ENCODE data around the gene FAM185A. TPM values are rescaled to one million over a fixed set of nuclear protein-coding genes. Genes with fewer than 3 reads are reported as not detected.
"Not testable (repeated sequence)": the region's sequence is repeated elsewhere in the genome, so short reads cannot be mapped to it uniquely, and the experiment has no call there.

Gene FAM185A
- total and polyA plus RNA-seq, 8 donors, result 5.3 to 35.0 (median 10.3) TPM

DNA sequence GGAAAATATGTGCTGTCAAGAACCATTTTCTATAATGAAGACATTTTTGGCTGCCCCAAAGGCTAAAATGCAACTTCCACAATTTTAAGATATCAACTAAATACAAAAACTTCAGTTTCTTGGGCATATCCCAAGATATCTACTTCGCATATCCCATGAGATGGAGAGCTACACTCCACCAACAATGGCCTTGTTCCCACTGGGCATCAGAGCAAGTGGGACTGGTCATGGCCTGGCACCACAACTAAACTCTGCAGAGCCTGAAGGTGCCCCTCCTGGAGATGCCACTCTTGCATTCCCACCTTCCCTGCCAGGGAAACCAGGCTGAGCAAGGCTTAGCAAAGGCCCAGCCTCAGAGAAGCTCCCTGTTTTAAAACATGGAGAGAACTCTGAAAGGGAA, 88.2 kb downstream of the FAM185A start:
- TF ChIP-seq EP300 (IDR thresholded peaks at IDR 0.05), result no peak
- no peak for TF ChIP-seq POLR2AphosphoS5 (IDR thresholded peaks at IDR 0.05)
- TF ChIP-seq, protein P1, sequence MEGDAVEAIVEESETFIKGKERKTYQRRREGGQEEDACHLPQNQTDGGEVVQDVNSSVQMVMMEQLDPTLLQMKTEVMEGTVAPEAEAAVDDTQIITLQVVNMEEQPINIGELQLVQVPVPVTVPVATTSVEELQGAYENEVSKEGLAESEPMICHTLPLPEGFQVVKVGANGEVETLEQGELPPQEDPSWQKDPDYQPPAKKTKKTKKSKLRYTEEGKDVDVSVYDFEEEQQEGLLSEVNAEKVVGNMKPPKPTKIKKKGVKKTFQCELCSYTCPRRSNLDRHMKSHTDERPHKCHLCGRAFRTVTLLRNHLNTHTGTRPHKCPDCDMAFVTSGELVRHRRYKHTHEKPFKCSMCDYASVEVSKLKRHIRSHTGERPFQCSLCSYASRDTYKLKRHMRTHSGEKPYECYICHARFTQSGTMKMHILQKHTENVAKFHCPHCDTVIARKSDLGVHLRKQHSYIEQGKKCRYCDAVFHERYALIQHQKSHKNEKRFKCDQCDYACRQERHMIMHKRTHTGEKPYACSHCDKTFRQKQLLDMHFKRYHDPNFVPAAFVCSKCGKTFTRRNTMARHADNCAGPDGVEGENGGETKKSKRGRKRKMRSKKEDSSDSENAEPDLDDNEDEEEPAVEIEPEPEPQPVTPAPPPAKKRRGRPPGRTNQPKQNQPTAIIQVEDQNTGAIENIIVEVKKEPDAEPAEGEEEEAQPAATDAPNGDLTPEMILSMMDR (IDR thresholded peaks at IDR 0.05), result no peak
- TF ChIP-seq POLR2A (IDR thresholded peaks at IDR 0.05), result no peak
- Histone ChIP-seq H3K27ac (no peak overlapping the region), H3K27me3 (no peaks in the 10 kb centered on the region), H3K4me1 (peaks cover 0 to 18% (median 8%) of the 10 kb centered on the region in 4 donors), H3K9me3 (no peaks in the 10 kb centered on the region), H3K4me3 (no peak overlapping the region), H3K36me3 (no peaks in the 10 kb centered on the region)
- intact Hi-C loops (cut with DNase I; ENCODE audit: low total_unique reads), result no loop called here
- peak in 1 of 2 donors; percentile 20 for DNase-seq
- 97 to 100% (median 100%) methylated on average over 1 of the region's 1 CpG for WGBS, 5 donors

DNA sequence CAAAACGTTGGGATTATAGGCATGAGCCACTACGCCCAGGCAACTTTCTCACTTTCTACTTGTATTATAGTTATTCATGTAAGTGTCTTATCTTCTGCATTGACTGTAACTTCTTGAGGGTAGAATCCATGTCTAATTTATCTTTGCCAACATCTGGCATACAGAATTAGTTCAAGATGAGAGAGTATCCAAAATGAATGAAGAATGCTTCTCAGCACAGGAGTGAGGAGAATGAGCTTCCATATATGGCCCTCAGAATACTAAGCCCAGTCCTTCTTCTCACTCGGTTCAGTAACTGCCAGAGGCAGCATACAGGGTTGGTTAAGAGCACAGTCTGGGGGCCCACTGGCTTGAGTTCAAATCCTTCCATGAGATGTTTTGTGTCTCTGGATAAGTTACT, 89.0 kb downstream of the FAM185A start:
- Histone ChIP-seq H3K9me3 (no peaks in the 10 kb centered on the region), H3K4me3 (no peak overlapping the region), H3K27ac (no peak overlapping the region), H3K4me1 (peaks cover 0 to 22% (median 10%) of the 10 kb centered on the region in 4 donors), H3K36me3 (no peaks in the 10 kb centered on the region), H3K27me3 (no peaks in the 10 kb centered on the region)
- intact Hi-C loops (cut with DNase I; ENCODE audit: low total_unique reads), result no loop called here
- WGBS, 5 donors, result 77 to 92% (median 89%) methylated on average over 3 of the region's 3 CpGs
- no peak for DNase-seq
- no peak for TF ChIP-seq POLR2AphosphoS5 (IDR thresholded peaks at IDR 0.05)
- TF ChIP-seq, protein P1 (IDR thresholded peaks at IDR 0.05), result no peak
- no peak for TF ChIP-seq POLR2A (IDR thresholded peaks at IDR 0.05)
- no peak for TF ChIP-seq EP300 (IDR thresholded peaks at IDR 0.05)

DNA sequence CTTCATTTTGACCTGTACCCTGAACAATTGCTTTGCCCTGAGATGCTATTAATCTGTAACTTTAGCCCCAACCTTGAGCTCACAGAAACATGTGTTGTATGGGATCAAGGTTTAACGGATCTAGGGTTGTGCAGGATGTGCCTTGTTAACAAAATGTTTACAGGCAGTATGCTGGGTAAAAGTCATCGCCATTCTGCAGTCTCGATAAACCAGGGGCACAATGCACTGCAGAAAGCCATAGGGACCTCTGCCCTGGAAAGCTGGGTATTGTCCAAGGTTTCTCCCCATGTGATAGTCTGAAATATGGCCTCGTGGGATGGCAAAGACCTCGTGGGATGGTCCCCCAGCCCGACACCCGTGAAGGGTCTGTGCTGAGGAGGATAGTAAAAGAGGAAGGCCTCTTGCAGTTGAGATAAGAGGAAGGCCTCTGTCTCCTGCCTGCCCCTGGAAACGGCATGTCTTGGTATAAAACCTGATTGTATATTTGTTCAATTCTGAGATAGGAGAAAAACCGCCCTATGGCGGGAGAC, 89.8 kb downstream of the FAM185A start:
- H3K27ac ChIP-seq; H3K9me3 ChIP-seq; H3K4me3 ChIP-seq; DNase-seq; H3K36me3 ChIP-seq; intact Hi-C loops (cut with DNase I; ENCODE audit: low total_unique reads); H3K27me3 ChIP-seq: not testable (repeated sequence)
- H3K4me1 ChIP-seq, result peaks cover 0 to 22% (median 10%) of the 10 kb centered on the region in 4 donors
- WGBS, 5 donors, result 83 to 92% (median 88%) methylated on average over 10 of the region's 10 CpGs

DNA sequence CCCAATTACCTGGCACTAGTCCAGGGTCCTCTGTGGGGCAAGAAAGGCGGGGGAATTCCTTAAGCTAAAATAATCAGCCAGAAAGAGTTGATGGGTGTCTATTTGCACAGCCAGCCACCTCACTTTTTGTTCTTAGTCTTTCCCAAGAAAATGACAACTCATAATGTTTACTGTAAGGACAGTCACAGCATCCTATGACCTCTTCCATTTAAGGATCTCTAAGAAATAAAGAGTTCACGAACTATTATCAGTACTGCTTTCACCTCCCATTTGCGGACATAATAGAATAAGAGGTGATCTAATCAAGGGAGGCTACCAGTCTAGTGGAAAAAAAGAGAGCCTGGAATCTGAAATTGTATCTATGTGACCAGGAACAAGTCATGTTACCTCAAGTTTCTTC, 91.6 kb downstream of the FAM185A start:
- Histone ChIP-seq H3K4me3 (no peak overlapping the region), H3K9me3 (no peaks in the 10 kb centered on the region), H3K27ac (no peak overlapping the region), H3K27me3 (no peaks in the 10 kb centered on the region), H3K36me3 (no peaks in the 10 kb centered on the region), H3K4me1 (peaks cover 0 to 22% (median 10%) of the 10 kb centered on the region in 4 donors)
- intact Hi-C loops (cut with DNase I; ENCODE audit: low total_unique reads), result no loop called here
- no peak for TF ChIP-seq POLR2AphosphoS5 (IDR thresholded peaks at IDR 0.05)
- TF ChIP-seq, protein P1 (IDR thresholded peaks at IDR 0.05), result no peak
- TF ChIP-seq EP300 (IDR thresholded peaks at IDR 0.05), result no peak
- no peak for TF ChIP-seq POLR2A (IDR thresholded peaks at IDR 0.05)
- WGBS, 5 donors, result 87 to 93% (median 89%) methylated on average over 3 of the region's 3 CpGs
- DNase-seq, result no peak

DNA sequence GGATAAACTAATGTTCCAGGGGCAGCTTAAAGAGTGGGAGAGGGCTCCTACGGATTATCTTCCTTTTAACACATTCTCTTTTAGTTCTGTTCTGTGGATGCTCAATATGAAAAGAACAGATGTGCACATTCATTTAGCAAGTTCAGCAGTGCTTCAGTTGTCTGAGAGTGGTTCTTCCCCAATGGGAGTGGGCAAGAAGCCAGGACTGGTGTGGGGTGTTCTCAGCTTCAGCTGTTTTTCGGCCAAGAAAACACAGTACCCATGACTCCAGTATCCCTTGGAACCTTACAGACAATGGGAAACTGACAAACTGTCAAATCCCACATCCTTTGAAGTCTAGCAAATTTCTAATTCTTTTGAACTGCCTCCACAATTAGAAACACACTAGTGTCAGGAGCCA, 92.5 kb downstream of the FAM185A start:
- no peaks in the 10 kb centered on the region for H3K36me3 ChIP-seq

More for the DNA sequence above, 92.5 kb downstream of the FAM185A start:
- no peak overlapping the region for H3K27ac ChIP-seq
- no peaks in the 10 kb centered on the region for H3K27me3 ChIP-seq
- TF ChIP-seq, protein P1 (IDR thresholded peaks at IDR 0.05), result no peak
- no peak for TF ChIP-seq POLR2AphosphoS5 (IDR thresholded peaks at IDR 0.05)
- intact Hi-C loops (cut with DNase I; ENCODE audit: low total_unique reads), result no loop called here
- H3K4me3 ChIP-seq, result no peak overlapping the region
- H3K9me3 ChIP-seq, result no peaks in the 10 kb centered on the region
- whole genome bisulfite sequencing, 5 donors, result 74 to 92% (median 78%) methylated on average over 2 of the region's 2 CpGs
- DNase-seq, result peak in 1 of 2 donors; percentile 55
- H3K4me1 ChIP-seq, result peaks cover 0 to 20% (median 9%) of the 10 kb centered on the region in 4 donors

Measured in stomach (tissue), 9 donors.